B cell (primary cell): ENCODE results near the gene CTNNA3.

ENCODE experiments used
- CTCF ChIP-seq: fragments of 200-600 bp; IDR thresholded peaks from one replicate; pipeline ENCODE4 v1.8.0; 2022; ENCODE audit warnings: antibody characterized with exemption, mild to moderate bottlenecking
- EZH2 ChIP-seq: IDR thresholded peaks from 2 replicates; pipeline ENCODE4 v1.6.1; 2012; ENCODE audit warnings: borderline replicate concordance, low read depth, mild to moderate bottlenecking, moderate library complexity, low read length; ENCODE audit not compliant: insufficient read depth, poor library complexity, severe bottlenecking

GRCh38 chr10:65893676-65894075 lies 1802.3 kb downstream of the CTNNA3 start:
- TF ChIP-seq CTCF = no peak
- no peak for TF ChIP-seq EZH2
